HS-27A (cell line): ENCODE measurements around the gene ACVR1B.
"Not testable (repeated sequence)": the region's sequence is repeated elsewhere in the genome, so short reads cannot be mapped to it uniquely, and the experiment has no call there.

ENCODE experiments used
- DNase-seq: peaks from one replicate; pipeline ENCODE4 v3.0.0-alpha.2; 2012; ENCODE audit warnings: low read depth, missing footprints

The ACVR1B gene

DNA sequence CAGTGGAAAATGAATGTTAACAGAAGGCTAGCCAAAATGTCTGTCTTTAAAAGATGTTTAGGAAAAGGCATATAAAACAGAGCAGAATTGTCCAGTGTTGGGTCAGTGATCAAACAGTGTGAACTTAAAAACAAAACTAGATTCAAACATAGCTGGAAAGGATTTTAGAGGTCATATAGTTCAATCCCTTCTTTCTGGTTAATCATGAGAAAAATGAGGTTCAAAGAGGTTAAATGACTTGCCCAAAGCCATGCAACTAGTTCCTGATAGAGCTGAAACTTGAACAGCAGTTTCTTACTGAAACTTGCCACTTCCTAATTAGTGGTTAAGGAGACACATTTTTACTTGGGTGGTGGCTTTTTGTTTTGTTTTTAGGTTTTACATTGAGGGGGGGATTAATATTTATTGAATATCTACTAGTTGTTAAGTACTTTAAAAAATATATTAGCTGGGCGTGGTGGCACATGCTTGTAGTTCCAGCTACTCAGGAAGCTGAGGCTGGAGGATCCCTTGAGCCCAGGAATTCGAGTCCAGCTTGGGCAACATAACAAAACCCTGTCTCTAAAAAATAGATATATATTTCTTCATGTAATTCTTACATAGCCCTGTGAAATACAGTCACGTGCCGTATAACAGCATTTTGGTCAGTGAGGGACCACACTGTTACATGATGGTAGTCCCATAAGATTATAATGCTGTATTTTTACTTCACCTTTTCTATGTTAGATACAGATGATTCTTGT lies 20.4 kb downstream of the ACVR1B start:
- DNase-seq: no peak

DNA sequence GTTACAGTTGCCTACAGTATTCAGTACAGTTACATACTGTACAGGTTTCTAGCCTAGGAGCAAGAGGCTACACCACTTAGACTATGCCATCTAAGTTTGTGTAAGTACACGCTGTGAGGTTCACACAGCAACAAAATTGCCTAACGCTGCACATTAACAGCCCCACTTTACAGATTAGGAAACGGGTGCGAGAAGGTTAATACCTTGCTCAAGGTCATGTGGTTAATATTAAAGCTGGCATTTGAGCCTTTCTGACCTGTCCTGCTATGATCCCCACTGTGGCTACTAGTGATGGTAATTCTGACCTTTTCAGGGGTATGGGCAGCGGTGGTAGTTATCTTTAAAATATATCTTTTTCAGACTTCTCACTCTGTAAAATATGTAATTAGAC lies 20.9 kb downstream of the ACVR1B start:
- no peak for DNase-seq

DNA sequence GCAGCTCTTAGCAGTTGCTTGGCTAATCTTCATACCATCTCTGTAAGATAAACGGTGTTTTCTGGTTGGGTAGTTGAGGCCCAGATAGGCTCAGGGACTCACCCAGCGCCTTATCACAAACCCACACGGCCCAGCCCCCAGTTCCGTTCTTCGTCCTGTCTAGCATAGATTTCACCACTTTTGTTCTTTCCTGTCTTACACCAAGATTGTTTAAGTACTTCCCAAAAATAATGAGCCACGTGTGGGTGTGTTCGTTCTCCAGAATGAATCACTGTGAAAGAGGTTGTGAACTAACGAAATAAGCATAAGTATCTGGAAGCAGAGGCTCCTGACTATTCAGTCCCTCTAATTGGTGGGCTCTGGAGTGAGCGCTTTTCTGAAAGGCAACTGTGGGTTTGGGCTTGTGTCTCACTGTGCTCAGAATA lies 21.4 kb downstream of the ACVR1B start:
- no peak for DNase-seq

DNA sequence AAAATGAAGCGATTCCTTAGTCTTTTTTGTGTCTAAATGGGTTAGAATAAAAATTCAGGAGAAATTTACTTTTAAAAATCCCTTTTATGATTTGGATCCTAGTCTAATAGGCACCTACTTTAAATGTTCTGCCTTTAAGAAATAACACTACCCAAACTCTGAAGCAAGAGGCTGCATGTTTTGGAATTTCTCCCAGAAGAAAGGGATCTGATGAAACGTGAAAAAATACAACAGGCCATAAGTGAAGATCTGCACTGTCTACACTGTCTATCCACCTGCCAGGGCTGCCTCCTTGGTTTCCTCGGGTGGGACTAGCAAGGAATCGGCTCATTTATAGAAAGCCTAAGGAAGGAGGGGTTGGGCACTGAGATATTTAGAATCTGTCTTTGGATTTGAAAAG lies 22.1 kb downstream of the ACVR1B start:
- no peak for DNase-seq

DNA sequence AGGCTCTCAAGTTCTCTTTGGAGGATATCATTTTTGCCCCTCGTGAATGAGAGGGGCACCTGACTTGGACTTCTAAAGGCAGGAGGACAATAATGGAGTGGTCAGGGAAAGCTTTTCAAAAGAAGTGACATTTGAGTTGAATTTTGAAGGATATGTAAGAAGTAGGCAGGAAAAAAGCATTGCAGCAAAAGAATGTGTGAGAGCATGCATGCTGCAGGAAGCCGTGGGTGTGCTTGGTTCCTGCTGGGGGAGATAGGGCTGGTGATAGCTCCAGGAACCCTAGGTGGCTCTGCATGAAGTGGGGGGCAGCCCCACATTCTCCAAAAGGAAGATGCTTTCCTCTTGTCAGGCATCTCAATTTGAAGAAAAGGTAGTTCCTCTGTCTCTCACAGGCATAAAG lies 23.1 kb downstream of the ACVR1B start:
- no peak for DNase-seq

DNA sequence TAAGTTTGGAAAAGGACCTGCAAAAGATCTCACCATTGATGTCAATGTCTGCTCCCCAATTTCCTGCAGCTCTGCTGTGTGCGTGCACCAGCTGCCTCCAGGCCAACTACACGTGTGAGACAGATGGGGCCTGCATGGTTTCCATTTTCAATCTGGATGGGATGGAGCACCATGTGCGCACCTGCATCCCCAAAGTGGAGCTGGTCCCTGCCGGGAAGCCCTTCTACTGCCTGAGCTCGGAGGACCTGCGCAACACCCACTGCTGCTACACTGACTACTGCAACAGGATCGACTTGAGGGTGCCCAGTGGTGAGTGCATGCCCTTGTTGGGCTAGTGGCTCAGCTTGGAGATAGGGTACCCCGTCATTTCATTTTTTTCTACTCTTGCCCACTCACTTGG lies 23.7 kb downstream of the ACVR1B start:
- DNase-seq: no peak

DNA sequence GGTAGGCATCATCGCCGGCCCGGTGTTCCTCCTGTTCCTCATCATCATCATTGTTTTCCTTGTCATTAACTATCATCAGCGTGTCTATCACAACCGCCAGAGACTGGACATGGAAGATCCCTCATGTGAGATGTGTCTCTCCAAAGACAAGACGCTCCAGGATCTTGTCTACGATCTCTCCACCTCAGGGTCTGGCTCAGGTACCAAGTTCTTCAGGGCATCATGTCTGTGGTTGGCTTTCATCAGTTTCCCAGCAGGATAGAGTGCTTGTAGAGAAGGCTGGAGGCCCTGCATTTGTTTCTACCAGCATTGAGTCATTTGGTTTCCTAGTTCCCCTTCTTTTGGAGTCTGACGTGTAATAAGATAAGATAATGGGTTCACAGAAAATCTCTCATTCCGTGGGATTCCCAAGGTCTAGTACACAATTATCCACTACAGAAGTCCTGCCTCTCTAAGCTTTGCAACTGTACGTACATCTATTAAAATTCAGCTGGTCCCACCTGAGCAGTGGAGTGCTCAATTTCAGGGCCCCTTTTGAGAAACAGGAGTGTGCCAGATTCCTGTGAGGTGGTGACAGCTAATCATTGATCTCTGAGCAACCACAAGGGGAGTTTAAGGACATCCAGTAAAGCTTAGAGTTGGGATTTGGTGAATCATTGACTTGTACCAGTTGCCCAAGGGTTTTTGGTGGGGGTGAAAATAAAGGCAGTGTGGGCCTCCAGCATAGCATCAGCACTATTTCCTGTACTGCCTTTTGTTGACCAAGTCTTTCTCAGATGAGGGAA lies 25.1 kb downstream of the ACVR1B start:
- no peak for DNase-seq

DNA sequence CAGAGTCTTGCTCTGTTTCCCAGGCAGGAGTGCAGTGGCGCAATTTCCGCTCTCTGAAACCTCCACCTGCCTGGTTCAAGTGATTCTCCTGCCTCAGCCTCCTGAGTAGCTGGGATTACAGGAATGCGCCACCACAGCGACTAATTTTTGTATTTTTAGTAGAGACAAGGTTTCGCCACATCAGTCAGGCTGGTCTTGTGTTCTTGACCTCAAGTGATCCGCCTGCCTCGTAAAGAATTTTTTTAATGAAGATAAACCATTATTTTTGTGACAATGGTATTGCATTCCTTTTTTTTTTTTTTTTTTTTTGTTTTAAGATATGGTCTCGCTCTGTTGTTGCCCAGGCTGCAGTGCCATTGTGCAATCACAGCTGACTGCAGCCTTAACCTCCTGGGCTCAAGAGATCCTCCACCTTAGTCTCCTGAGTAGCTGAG lies 25.8 kb downstream of the ACVR1B start:
- DNase-seq: no peak

DNA sequence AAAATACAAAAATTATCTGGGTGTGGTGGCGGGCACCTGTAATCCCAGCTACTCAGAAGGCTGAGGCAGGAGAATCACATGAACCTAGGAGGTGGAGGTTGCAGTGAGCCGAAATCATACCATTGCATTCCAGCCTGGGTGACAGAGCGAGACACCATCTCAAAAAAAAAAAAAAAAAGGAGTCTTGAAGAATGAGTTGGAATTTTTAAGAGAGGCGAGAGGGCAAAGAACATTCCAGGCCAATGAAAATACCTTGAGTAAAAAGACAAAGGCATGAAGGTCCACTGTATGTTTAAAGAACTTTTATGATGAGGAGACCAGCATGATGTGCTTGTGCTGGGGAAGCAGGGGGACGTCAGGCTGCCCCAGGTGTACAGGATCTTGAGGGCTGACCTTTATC lies 27.8 kb downstream of the ACVR1B start:
- DNase-seq: not testable (repeated sequence)

DNA sequence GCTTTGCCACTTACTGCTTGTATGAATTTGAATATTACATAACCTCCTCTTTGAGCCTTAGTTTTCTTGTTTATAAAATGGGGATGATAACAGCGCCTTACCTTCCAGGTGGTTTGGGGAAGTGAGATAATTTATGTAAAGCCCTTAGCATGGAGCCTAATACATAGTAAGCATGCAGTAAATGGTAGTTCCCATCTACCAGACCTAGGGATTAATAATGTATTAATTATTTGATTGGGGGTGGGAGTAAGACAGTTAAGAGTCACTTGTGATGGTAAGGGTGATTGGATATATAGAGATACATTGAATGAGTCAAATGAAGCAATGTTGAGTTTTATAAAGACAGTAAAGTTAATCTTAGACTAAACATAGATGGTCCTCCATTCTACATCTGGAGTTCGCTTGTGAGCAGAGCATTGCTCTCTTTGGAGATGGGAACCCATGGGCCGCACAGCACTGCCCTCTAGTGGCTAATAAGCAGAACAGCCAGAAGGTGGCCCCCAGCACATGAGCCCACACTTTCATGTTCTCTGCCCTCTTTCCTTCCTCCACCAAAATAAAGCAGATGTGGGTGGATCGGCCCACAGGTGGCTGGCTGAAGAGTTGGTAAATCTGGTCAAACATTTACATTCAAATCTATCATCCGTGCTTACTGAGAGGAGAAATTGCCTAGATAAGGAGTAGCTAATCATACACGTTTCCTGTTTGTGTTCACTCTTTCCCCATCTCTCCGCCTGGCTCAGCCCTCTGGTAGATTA lies 28.7 kb downstream of the ACVR1B start:
- peak; percentile 42 for DNase-seq

DNA sequence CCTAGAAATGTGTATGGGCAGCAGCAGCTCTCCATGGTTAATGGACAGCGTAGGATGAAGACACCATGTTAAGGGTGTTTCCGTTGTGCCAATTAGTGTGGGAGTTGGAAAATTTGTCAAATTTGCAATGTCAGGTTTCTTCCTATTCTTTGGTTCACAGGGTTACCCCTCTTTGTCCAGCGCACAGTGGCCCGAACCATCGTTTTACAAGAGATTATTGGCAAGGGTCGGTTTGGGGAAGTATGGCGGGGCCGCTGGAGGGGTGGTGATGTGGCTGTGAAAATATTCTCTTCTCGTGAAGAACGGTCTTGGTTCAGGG lies 29.3 kb downstream of the ACVR1B start:
- no peak for DNase-seq

DNA sequence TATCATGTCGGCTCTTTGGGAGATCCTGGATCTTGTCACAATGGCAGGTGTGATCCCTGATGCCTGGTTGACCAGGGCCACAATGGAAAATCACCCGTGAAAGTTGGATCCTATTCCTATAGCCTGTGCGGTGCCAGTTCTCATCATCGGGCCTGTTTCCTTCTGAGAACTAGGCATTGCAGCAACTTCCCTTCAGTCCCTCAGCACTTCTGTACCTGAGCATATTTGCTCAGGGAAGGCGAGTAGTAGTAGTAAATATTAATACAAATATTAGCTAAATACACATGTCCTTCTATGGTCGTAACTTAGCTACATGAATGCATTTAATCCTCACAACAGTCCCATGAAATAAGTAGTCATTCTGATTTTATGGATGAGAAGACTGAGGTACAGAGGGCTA lies 33.2 kb downstream of the ACVR1B start:
- DNase-seq: no peak

DNA sequence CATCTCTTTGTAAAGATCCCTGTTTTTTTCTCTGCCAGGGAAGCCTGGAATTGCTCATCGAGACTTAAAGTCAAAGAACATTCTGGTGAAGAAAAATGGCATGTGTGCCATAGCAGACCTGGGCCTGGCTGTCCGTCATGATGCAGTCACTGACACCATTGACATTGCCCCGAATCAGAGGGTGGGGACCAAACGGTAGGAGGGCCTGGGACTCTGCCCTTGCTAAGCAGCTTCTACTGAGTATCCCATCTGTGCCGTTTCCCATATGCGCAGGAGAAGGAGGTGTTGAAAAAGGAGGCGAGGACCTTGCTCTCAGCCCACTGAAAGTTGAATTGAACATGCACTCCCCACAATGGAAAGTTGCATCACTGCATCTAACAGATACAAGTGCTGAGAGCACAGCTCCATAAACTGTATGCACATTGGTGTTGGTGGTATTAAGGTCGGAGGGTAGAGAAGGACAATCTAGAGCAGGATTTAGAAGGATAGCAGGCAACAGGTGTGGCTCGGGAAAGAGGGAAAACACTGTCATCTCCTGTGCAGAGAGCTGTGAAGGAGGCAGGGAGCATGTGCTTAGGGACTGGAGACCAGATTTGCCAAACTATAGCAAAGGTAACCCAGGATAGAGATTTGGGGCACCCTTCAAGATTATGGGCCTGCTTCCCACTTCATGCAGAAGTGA lies 33.8 kb downstream of the ACVR1B start:
- no peak for DNase-seq

DNA sequence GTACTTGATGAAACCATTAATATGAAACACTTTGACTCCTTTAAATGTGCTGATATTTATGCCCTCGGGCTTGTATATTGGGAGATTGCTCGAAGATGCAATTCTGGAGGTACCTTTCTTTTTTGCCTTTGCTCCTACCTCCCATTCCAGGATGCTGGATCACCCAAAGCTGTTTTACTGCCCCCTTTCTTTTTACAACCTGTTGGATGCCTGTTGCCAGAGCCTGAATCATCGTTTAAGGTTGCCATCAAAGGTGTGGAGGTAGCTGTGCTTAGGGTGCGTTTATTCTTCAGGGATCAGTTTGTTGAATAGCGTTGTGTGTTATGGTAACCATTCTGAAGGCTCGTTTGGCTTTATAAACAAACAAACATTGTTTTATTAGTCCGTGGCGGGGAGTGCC lies 35.3 kb downstream of the ACVR1B start:
- no peak for DNase-seq

DNA sequence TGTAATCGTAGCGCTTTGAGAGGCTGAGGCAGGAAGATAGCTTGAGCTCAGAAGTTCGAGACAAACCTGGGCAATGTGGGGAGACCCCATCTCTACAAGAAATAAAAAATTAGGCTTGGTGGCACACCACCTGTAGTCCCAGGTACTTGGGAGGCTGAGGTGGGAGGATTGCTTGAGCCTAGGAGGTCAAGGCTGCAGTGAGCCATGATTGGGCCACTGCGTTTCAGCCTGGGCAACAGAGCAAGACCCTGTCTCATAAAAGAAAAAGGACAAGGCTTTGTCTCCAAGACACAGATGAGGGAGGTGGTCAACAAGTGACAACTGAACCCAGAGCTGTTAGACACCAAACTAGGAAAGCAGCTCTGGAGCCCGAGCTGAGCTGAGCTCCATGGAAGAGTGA lies 40.7 kb downstream of the ACVR1B start:
- no peak for DNase-seq

DNA sequence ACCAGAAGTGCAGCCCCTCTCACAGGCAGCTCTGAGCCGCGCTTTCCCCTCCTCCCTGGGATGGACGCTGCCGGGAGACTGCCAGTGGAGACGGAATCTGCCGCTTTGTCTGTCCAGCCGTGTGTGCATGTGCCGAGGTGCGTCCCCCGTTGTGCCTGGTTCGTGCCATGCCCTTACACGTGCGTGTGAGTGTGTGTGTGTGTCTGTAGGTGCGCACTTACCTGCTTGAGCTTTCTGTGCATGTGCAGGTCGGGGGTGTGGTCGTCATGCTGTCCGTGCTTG lies 43.0 kb downstream of the ACVR1B start:
- no peak for DNase-seq

DNA sequence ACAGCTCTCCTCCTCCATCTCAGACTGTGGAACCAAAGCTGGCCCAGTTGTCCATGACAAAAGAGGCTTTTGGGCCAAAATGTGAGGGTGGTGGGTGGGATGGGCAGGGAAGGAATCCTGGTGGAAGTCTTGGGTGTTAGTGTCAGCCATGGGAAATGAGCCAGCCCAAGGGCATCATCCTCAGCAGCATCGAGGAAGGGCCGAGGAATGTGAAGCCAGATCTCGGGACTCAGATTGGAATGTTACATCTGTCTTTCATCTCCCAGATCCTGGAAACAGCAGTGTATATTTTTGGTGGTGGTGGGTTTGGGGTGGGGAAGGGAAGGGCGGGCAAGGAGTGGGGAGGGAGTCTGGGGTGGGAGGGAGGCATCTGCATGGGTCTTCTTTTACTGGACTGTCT lies 43.5 kb downstream of the ACVR1B start:
- DNase-seq: no peak

DNA sequence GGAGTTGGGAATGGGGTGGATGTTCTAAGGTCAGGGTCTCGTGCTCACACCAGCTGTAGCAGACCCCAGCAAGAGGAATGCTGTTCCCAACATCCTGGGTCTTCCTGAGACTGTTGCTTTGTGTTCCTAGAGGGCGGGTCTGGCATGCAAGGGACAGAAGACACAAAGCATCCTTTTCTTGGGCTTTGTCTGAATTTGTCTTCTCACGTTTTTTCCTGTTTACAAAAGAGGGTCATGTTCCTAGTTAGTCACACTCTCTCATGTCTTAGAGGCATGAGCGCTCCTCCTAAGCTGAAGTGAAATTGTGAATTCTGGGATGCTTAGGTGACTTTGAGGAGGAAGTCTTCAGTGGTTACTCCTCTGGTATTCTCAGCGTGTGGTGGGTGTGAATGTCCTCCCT lies 45.6 kb downstream of the ACVR1B start:
- no peak for DNase-seq

DNA sequence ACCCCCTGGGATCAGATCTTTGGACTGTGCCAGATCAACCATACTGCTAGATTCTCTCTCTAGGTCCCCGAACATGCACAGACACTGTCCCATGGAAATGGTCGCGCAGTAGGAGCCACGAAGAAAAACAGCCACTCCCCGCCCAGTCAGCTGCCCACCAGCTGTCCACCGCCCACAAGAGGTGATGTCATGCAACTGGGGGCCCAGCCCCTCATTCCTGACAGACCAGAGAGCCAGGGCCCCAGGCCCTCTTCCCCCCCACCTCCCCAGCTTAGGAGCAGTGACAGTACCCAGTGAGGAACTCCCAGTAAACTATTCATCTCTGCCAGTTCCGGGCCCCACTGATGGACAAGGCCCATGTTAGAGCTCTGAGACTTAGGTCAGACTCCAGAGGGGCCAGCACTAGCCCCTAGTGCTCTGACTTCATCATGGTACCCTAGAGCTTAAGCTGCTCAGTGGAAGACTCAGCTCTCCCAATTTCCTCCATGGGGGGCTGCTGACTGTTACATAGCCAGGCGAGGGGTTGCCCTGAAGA lies 51.6 kb downstream of the ACVR1B start:
- DNase-seq: no peak

DNA sequence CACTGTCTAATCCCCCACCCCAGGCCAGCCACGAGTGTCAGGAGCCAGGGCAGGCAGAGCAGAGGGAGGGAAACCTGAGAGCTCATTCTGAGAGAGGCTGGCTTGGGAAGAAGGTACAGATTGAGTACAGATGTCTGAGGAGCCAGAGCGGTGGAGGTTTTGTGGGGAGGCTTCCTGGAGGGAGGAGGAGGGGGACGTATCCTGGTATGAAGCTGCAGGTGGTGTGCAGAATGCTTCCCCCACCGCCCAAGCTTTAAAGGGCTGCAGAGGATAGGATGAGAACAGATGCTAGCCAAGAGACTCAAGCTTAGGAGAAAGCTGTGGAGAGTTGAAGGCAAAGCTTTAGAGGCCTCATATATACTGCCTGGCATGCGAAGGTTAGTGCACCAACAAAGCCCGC lies 52.1 kb downstream of the ACVR1B start:
- DNase-seq: no peak

DNA sequence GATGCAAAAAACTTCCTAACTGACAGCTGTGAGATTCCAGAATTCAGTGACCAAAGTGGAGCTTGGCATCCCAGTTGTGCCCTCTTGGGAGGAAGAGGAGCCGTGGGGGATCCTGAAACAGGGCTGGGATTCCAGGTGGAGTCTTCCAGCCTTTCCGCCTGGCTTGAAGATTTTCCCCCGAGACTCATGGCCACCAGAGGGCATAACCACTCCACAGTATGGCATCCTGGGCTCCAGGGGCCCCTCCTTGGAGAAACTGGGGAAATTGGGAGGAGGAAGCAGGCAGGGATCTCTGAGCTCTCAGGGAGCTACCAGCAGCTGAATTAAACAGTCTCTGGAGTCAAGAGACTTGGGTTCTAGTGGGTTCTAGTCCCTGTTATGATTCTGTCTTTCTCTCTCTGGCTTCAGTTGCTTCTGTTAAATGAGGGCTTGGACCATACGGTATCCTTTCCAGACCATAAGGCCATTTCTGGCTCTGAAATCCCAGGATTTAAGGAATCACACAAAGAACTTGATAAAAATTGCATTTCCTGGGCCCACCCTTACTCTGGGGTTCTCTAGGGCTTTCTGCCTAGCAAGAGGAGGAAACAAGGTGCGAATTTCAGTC lies 52.6 kb downstream of the ACVR1B start:
- DNase-seq: no peak
